Raji (cell line): ENCODE data around the gene CEP19.
A peak's percentile ranks its signal among the peaks of the same experiment; 100 is the strongest.

Source experiments
- POLR2A ChIP-seq: IDR thresholded peaks from 2 replicates; pipeline ENCODE4 v1.6.1; 2011; ENCODE audit warnings: low read depth, low read length, control low read depth; ENCODE audit not compliant: insufficient read depth

Gene CEP19

GRCh38 chr3:196711838-196712513 is at the start of gene CEP19, which contains the start of gene PIGX:
TSS of gene CEP19 (minus strand) at chr3:196712250. CDS start at chr3:196708657, 3,593 bp downstream.
TSS of gene PIGX (plus strand) at chr3:196712377.
- peak; percentile 90 for TF ChIP-seq POLR2A

- no peak for TF ChIP-seq POLR2A
Observed at GRCh38 chr3:196757876-196758739, 46.1 kb upstream of the CEP19 start.

GRCh38 chr3:196756732-196757131 is 44.7 kb upstream of the CEP19 start:
- no peak for TF ChIP-seq POLR2A

GRCh38 chr3:196754091-196754981 is 42.3 kb upstream of the CEP19 start:
- no peak for TF ChIP-seq POLR2A

GRCh38 chr3:196753201-196753600 is 41.2 kb upstream of the CEP19 start:
- TF ChIP-seq POLR2A: no peak

- no peak for TF ChIP-seq POLR2A
Observed at GRCh38 chr3:196749125-196749524, 37.1 kb upstream of the CEP19 start.

- TF ChIP-seq POLR2A: no peak
Observed at GRCh38 chr3:196741249-196741889, 29.3 kb upstream of the CEP19 start.

- TF ChIP-seq POLR2A: no peak
Observed at GRCh38 chr3:196740481-196741248, 28.6 kb upstream of the CEP19 start.

GRCh38 chr3:196739671-196740480 is 27.8 kb upstream of the CEP19 start, which contains the start of gene PAK2:
TSS of gene PAK2 (plus strand) at chr3:196739857. CDS start at chr3:196782647, 42,790 bp downstream.
- TF ChIP-seq POLR2A: peak; percentile 71

GRCh38 chr3:196737655-196738054 is 25.6 kb upstream of the CEP19 start:
- TF ChIP-seq POLR2A: no peak

GRCh38 chr3:196736670-196737374 is 24.8 kb upstream of the CEP19 start:
- no peak for TF ChIP-seq POLR2A

GRCh38 chr3:196735751-196736150 is 23.7 kb upstream of the CEP19 start:
- TF ChIP-seq POLR2A: no peak
